B cell (primary cell): ENCODE measurements around the gene GTPBP3. TPM values are rescaled to one million over a fixed set of nuclear protein-coding genes. Genes with fewer than 3 reads are reported as not detected.

Experiments
- ATAC-seq: fragments of 200-7000 bp; cut with Tn5 transposase; one replicate; pipeline ENCODE4 v1.10.0; 2021; ENCODE audit warnings: low read depth, mild to moderate bottlenecking, moderate number of reproducible peaks, moderate library complexity
- CTCF ChIA-PET: fragments of 350-600 bp; sonication (Branson Sonifier 250); formaldehyde crosslinking; loops from one replicate; lab custom pipeline; 2021; ENCODE audit warnings: antibody characterized with exemption, inconsistent platforms; lab: Charles Lee
- POLR2A ChIA-PET: fragments of 350-600 bp; sonication (Branson Sonifier 250); formaldehyde crosslinking; loops from one replicate; lab custom pipeline; 2021; ENCODE audit warnings: antibody characterized with exemption; lab: Charles Lee
- DNase-seq: peaks from one replicate; pipeline ENCODE4 v3.0.0; 2013
- H2AFZ ChIP-seq: 2 replicates; pipeline ENCODE4 v1.6.1; 2012; ENCODE audit warnings: mild to moderate bottlenecking, low read depth, low read length; ENCODE audit not compliant: insufficient read depth, poor library complexity, severe bottlenecking
- H3K27ac ChIP-seq, 2 donors: 1 replicate in 1 of 2; 2 replicates in 1 of 2; pipeline ENCODE4 v1.5.1; 2012 to 2013; ENCODE audit warnings: low read length in 2 of 2, mild to moderate bottlenecking in 2 of 2, moderate library complexity in 1 of 2
- H3K27me3 ChIP-seq, 4 experiments: fragments of 200-600 bp in 1 of 4; sonication (generic) in 1 of 4; replicated peaks in 1 of 4; 1 replicate in 2 of 4; 2 replicates in 2 of 4; pipeline versions ENCODE4 v1.6.1 to v1.7.0; 2013 to 2016; ENCODE audit warnings: low read length in 3 of 4, mild to moderate bottlenecking in 2 of 4, mixed read lengths in 1 of 4, moderate library complexity in 1 of 4; ENCODE audit not compliant: insufficient read depth in 4 of 4, control insufficient read depth in 3 of 4; ENCODE audit errors: control extremely low read depth in 1 of 4
- H3K36me3 ChIP-seq, 2 experiments: replicated peaks in 1 of 2; 1 replicate in 1 of 2; 2 replicates in 1 of 2; pipeline versions ENCODE4 v1.6.1 to v1.7.1; 2013; ENCODE audit warnings: low read length in 1 of 2; ENCODE audit not compliant: insufficient read depth in 2 of 2, control insufficient read depth in 1 of 2; ENCODE audit errors: control extremely low read depth in 1 of 2, extremely low read depth in 1 of 2
- H3K4me1 ChIP-seq, 2 donors: fragments of 200-600 bp in 1 of 2; sonication (generic) in 1 of 2; 1 replicate in 1 of 2; 2 replicates in 1 of 2; pipeline versions ENCODE4 v1.5.1 to v1.6.1; 2013 to 2017; ENCODE audit warnings: low read length in 2 of 2; ENCODE audit not compliant: control insufficient read depth in 2 of 2, insufficient read depth in 2 of 2
- H3K4me2 ChIP-seq: replicated peaks from 2 replicates; pipeline ENCODE3; 2012; ENCODE audit warnings: mild to moderate bottlenecking, low read depth, low read length; ENCODE audit not compliant: poor library complexity, severe bottlenecking
- H3K4me3 ChIP-seq, 5 experiments: fragments of 200-600 bp in 1 of 5; sonication (generic) in 1 of 5; 1 replicate in 3 of 5; 2 replicates in 2 of 5; pipeline versions ENCODE4 v1.5.1 to v1.7.0; 2011 to 2016; ENCODE audit warnings: low read length in 4 of 5, mild to moderate bottlenecking in 4 of 5, low read depth in 2 of 5, control low read depth in 1 of 5, moderate library complexity in 1 of 5; ENCODE audit not compliant: insufficient read depth in 1 of 5; ENCODE audit errors: control extremely low read depth in 1 of 5, extremely low read depth in 1 of 5
- H3K79me2 ChIP-seq: fragments of 200-600 bp; sonication (generic); one replicate; pipeline ENCODE4 v1.6.0; 2016; ENCODE audit warnings: low read length; ENCODE audit not compliant: control insufficient read depth, insufficient read depth
- H3K9ac ChIP-seq: fragments of 200-600 bp; sonication (generic); 2 replicates; pipeline ENCODE4 v1.6.1; 2017; ENCODE audit warnings: mild to moderate bottlenecking, low read length, moderate library complexity
- H3K9me3 ChIP-seq, 3 donors: one replicate each; pipeline versions ENCODE4 v1.6.1 to v1.7.1; 2013; ENCODE audit warnings: low read length in 2 of 3; ENCODE audit not compliant: control insufficient read depth in 2 of 3, insufficient read depth in 1 of 3; ENCODE audit errors: control extremely low read depth in 1 of 3
- H4K20me1 ChIP-seq: 2 replicates; pipeline ENCODE4 v1.6.0; 2012; ENCODE audit warnings: mild to moderate bottlenecking, low read length; ENCODE audit not compliant: insufficient read depth, control insufficient read depth, poor library complexity, severe bottlenecking
- H3K27ac Mint-ChIP-seq: one replicate; pipeline ENCODE4 v1.8.0; 2021; ENCODE audit warnings: mixed read lengths
- H3K27me3 Mint-ChIP-seq: one replicate; pipeline ENCODE4 v1.8.0; 2021; ENCODE audit warnings: mixed read lengths
- H3K4me1 Mint-ChIP-seq: one replicate; pipeline ENCODE4 v1.8.0; 2021; ENCODE audit warnings: mixed read lengths
- H3K4me3 Mint-ChIP-seq: one replicate; pipeline ENCODE4 v1.8.0; 2021; ENCODE audit warnings: mixed read lengths
- H3K9me3 Mint-ChIP-seq: one replicate; pipeline ENCODE4 v1.8.0; 2022; ENCODE audit warnings: mixed read lengths; ENCODE audit not compliant: insufficient read depth
- CTCF ChIP-seq: fragments of 200-600 bp; IDR thresholded peaks from one replicate; pipeline ENCODE4 v1.8.0; 2022; ENCODE audit warnings: antibody characterized with exemption, mild to moderate bottlenecking
- EZH2 ChIP-seq: IDR thresholded peaks from 2 replicates; pipeline ENCODE4 v1.6.1; 2012; ENCODE audit warnings: borderline replicate concordance, low read depth, mild to moderate bottlenecking, moderate library complexity, low read length; ENCODE audit not compliant: insufficient read depth, poor library complexity, severe bottlenecking
- WGBS: methylation state at CpG from one replicate; pipeline ENCODE4 v1.1.5; 2013; ENCODE audit warnings: missing lambda C conversion rate; ENCODE audit not compliant: insufficient coverage; 5-methylcytosine and 5-hydroxymethylcytosine counted together
- intact Hi-C: fragments of 100-400 bp; cut with micrococcal nuclease; formaldehyde crosslinking; loops from one replicate; pipeline ENCODE4 v1.10.0; 2022
- polyA plus RNA-seq: library from polyadenylated mRNA; depleted of rRNA; stranded (reverse); fragments of >200 nt; gene quantifications from 2 replicates; pipeline ENCODE4 v1.2.3, GENCODE V29; 2012
- total RNA-seq, 2 donors: library from RNA; stranded (reverse); fragments of 120-200 nt in 1 of 2; gene quantifications; 1 replicate in 1 of 2; 2 replicates in 1 of 2; pipeline versions ENCODE4 v1.2.3 to v1.2.4, GENCODE V29; 2013 to 2022

Gene GTPBP3
- total and polyA plus RNA-seq, 2 donors (not counting 1 experiment from before 2014, with no cell fraction given), result 41.6 to 44.9 TPM

DNA sequence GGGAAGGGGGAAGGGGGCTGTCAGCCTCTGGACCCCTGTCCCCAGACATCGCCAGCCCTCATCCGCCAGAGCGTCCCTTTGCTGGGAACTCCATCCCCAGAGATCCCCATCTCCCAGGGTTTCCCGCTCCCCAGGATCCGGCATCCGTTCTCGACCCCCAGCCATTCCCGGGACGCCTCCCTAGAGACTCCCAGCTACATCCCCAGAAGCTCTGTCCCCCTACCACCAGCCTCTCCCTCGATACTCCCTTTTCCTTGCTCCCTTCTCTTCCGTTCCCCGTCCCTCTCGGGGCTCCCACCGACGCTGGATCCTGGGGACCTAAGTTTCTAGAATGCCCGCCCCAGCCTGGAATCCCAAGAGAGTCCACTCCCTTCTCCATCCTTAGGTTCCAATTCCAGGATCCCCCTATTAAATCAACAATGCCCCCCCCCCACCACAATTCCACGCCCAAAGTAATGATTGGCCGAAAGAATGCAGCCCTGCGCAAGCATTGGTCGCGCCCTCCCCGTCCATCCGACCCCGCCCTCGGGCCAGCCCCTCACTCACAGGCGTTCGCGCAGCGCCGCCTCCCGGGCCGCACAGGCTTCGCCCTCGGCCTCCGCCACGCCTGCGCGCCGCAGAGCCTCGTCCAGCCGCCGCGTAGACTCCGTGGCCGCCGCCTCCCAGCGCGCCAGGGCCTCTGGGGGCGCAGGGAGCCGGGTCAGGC lies 53.5 kb downstream of the GTPBP3 start:
- Mint-ChIP-seq H3K27me3 (no peaks in the 10 kb centered on the region), H3K4me1 (peaks cover 21% of the 10 kb centered on the region), H3K4me3 (peak overlapping the region; percentile 91), H3K9me3 (peaks cover 3% of the 10 kb centered on the region), H3K27ac (peak overlapping the region; percentile 41)
- Histone ChIP-seq H3K4me3 (peak overlapping the region in 4 of 5 experiments; percentile 41 to 69 (median 58)), H3K27ac (no peak overlapping the region), H4K20me1 (no peaks in the 10 kb centered on the region), H3K4me1 (peaks cover 23 to 29% of the 10 kb centered on the region in 2 donors), H2AFZ (peak overlapping the region; percentile 84), H3K4me2 (peak overlapping the region; percentile 99), H3K9ac (peak overlapping the region; percentile 68), H3K27me3 (peaks cover 0 to 22% (median 9%) of the 10 kb centered on the region in 4 experiments), H3K9me3 (peaks cover 0 to 14% (median 0%) of the 10 kb centered on the region in 3 donors), H3K36me3 (no peaks in the 10 kb centered on the region), H3K79me2 (no peaks in the 10 kb centered on the region)
- intact Hi-C loops, result loop anchor here (1.0 kb wide), 4 partner anchors 14 to 78 kb away; partner anchors contain the start of gene BST2
- TF ChIP-seq CTCF, result peak; percentile 68
- TF ChIP-seq EZH2, result no peak
- ChIA-PET POLR2A (interaction anchor here (1.6 kb wide), 1 partner anchor 14 kb away, joined by 4 read pairs; the partner anchor contains the start of gene BST2), CTCF (interaction anchor here (0.9 to 8.4 kb wide), 8 partner anchors 15 to 124 kb away, joined by 3 to 109 read pairs (median 4); partner anchors contain the start of genes BST2 and MRPL34)
- DNase-seq, result peak; percentile 91
- peak; percentile 100 for ATAC-seq
- 1% methylated on average over 50 of the region's 50 CpGs for WGBS
